Prostate gland (tissue), 2 donors: ENCODE measurements around the gene SPTAN1.

Experiments
- CTCF ChIP-seq, 4 experiments: fragments of 200-600 bp in 2 of 4; fragments of 450-650 bp in 2 of 4; sonication (generic) in 2 of 4; IDR thresholded peaks; 1 replicate in 3 of 4; 2 replicates in 1 of 4; pipeline ENCODE4 v1.5.1; 2016 to 2019; ENCODE audit warnings: antibody characterized with exemption in 4 of 4, mild to moderate bottlenecking in 2 of 4, moderate library complexity in 2 of 4
- POLR2A ChIP-seq: fragments of 450-650 bp; IDR thresholded peaks from one replicate; pipeline ENCODE4 v1.6.1; 2016; ENCODE audit warnings: antibody characterized with exemption, mild to moderate bottlenecking
- POLR2AphosphoS5 ChIP-seq: sonication (generic); formaldehyde crosslinking; IDR thresholded peaks from one replicate; pipeline ENCODE4 v1.6.1; 2017; ENCODE audit warnings: antibody characterized with exemption

GRCh38 chr9:128588581-128589233 is 36.3 kb downstream of the SPTAN1 start:
- TF ChIP-seq POLR2A (no peak), CTCF (IDR thresholded peaks at IDR 0.05) (no peak), POLR2AphosphoS5 (no peak)
